HG03442 (cell line): ENCODE measurements around the gene LRP8.

Experiments
- ATAC-seq: cut with Tn5 transposase; IDR thresholded peaks from one replicate; pipeline ENCODE4 v1.9.1; 2021; ENCODE audit warnings: mild to moderate bottlenecking, moderate library complexity; ENCODE audit not compliant: unreplicated experiment

Gene LRP8

DNA sequence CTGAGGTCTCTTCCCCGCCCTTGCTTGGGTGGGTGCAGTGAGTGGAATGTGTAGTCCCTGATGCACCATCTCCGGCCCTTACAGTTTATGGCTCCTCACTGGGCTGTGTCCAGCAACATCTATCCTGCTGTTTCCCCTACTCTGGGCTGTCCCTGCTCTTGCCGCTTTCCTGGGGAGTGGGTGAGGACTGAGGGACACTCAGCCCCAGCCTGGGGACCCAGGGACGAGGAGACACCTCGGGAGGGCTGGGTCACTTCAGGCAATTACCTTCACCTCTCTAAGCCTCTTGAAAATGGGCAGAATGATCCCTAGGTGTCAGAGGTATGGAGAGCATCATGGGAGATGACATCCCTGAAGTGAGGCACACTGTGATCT, 13.6 kb upstream of the LRP8 start:
- no peak for ATAC-seq

DNA sequence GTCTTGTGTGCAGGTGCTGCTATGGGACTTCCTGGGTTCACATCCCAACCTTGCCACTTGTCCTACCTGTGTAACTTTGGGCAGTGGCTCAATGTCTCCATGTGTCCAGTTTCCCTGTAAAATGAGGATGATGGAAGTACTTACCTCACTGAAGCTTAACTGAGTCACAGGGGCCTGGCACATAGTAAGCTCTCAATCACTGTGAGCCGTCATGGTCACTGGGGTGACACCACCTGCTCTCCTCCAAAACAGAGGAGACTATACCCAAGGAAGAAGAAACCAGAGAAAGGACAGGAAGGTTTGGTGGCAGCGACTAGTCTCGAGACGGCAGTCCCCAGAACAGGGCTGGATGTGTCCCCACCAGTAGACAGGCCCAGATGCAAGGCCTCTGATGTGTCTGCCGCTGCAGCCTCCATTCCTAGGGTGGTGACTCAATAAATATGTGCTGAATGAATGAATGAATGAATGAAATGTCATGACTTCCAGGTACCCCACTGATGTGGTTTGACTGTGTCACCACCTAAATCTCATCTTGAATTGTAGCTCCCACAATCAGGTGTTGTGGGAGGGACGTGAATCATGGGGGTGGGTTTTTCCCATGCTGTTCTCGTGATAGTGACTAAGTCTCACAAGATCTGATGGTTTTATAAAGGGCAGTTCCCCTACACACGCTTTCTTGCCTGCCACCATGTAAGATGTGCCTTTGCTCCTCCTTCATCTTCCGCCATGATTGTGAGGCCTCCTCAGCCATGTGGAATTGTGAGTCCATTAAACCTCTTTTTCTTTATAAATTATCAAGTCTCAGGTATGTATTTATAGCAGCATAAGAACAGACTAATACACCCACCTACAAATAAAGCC, 13.0 kb upstream of the LRP8 start:
- no peak for ATAC-seq

DNA sequence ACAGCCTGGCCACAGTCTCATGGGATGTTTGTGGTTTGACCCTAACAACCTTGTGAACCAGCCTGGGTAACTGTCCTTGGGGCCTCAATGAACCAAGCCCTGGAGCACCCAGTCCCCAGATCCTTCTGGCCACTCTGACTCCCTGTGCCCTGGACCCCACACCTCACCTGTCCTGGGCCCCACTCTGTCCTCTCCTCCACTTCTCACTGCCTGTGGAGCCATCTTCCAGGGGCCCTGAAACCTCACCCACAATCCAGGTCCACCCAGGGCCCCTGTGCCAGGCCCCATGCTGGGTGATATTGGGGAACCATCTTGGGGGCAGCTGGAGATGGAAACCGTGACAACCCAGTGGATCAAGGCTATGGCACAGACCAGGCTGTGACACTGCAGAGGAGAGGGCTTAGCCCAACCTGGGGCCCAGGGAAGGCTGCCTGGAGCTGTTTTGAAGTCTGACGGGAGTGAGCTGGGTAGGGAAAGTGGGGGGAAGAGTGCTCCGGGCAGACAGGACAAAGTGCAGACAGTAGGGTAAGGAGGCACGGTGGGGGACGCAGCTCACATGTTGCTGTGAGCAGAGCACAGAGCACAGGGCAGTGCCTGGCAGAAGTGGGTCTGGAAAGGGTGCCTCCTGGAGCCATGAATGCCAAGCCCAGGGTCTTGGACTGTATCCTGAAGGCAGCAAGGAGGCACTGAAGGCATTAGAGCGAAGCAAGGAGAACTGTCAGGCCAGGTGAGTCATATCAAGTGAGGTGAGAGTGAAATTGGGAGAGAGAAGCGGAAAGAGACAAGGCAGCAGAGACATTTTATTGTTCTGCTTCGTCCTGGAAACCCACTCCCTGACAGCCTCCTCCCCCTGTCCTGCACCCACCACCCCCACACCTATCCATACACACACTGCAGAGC, 12.1 kb upstream of the LRP8 start:
- no peak for ATAC-seq

DNA sequence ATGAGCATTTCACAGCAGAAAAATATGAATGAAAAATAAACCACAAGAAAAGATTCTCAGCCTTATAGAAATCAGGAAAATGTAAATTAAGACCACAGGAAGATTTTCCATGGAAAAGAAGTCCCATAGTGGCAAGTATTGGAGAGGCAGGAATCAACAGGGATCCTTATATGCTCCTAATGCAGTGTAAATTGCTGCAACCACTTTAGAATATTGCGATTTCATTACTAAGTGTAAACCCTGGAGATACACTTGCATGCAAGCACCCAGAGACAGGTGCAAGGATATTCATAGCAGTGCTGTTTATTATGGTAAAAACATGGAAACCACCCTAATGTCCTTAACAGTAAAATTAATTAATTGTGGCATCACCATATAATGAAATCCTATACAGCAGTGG, 10.6 kb upstream of the LRP8 start:
- ATAC-seq = no peak

DNA sequence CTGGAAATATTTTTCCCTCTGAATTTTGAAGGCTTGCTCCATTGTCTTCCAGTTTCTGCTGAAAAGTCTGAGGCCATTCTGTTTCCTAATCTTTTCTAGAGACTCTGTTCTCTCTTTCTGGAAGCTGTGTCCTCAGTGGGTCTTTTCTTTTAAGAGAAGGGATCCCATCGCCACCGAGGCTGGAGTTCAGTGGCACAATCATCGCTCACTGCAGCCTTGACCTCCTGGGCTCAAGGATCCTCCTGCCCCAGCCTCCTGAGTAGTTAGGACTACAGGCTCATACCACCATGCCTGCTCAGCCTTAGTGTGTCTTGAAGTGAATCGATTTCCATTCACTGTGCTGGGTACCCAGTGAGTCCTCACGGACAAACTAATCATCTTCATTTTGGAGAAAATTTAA, 9.6 kb upstream of the LRP8 start:
- ATAC-seq = no peak

DNA sequence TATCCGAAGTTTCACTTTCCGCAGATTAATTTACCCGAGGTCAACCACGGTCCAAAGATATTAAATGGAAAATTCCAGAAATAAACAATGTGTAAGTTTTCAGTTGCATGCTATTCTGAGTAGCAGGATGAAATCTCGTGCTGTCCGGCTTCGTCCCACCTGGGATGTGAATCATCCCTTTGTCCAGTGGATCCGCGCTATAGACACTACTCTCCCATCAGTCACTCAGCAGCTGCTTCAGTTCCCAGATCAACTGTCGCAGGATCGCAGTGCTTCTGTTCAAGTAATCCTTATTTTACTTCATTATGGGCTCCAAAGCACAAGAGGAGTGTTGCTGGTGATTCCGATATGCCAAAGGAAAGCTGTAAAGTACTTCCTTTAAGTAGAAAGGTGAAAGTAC, 8.3 kb upstream of the LRP8 start:
- no peak for ATAC-seq

DNA sequence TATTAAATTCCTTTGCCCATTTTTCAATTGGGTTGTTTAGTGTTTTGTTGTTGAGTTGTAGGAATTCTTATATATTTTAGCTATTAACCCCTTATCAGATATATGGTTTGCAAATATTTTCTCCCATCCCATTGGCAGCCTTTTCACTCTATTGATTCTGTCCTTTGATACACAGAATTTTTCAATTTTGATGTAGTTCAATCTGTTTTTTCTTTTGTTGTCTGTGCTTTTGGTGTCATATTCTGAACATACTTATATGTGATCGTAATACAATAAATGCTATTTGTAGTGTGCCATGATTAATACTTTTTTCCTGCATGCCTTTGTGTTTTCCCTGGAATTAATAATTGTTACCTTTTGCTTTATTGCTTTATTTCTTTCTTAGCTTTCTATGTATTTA, 7.8 kb upstream of the LRP8 start:
- ATAC-seq = no peak

DNA sequence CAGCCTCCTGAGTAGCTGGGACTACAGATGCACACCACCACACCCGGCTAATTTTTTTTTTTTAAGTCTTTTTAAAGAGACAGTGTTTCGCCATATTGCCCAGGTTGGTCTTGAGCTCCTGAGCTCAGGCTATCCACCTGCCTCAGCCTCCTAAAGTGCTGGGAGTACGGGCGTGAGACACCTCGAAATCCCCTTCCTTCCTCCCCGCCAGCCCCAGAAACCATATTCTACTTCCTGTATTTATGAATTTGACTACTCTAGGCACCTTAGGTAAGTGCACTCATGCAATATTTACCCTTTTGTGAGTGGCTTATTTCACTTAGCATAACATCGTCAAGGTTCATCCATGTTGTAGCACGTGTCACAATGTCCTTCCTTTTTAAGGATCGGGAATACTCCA, 6.9 kb upstream of the LRP8 start:
- ATAC-seq = no peak

DNA sequence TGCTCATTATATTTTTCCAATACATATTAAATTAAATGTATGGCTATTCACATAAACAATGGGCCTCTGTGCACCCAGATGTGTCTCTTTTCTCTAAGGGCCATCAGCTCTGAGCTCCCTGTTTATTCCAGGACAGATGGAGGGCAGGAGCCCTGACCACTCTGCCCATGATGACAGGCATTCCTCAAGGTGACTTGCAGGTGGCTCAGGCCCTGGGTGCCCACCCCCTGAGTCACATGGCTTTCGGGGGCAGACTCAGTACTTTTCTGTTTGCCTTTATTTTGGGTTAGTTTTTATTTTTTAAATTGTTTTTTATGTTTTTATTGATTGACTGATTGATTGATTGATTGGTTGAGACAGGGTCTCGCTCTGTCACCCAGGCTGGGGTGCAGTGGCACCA, 6.4 kb upstream of the LRP8 start:
- ATAC-seq = no peak

DNA sequence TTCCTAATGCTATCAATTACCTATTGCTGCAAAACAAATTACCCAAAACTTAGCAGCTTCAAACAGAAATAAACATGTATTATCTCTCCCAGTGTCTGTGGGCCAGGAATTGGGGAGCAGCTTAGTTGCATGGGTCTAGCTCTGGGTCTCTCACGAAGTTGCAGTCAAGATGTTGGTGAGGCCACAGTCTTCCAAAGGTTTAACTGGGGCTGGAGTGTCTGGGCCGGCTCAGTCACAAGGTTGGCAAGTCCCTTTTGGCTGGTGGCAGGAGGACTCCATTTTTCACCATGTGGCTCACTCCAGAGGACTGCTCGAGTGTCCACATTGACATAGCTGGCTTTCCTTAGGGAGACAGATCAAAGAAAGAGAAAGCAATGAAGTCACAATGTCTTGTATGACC, 5.0 kb upstream of the LRP8 start:
- ATAC-seq = no peak

DNA sequence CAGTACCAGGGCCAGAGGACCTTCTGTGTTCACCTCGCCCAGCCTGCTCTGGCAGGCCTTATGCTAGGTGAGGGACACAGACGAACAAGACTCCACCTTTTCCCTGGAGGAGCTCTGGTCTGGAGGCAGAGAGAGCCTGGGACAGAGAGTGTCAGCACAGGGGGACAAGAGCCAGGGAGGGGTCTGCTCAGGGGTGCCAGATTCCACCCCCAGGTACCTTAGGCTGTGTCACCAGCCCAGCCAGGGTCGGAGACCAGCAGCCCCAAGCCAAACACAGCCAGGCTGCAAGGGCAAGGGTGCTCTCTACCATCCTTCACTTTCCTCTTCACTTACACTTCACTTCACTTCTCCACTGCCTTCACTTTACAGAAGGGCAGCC, 4.3 kb upstream of the LRP8 start:
- ATAC-seq = no peak

DNA sequence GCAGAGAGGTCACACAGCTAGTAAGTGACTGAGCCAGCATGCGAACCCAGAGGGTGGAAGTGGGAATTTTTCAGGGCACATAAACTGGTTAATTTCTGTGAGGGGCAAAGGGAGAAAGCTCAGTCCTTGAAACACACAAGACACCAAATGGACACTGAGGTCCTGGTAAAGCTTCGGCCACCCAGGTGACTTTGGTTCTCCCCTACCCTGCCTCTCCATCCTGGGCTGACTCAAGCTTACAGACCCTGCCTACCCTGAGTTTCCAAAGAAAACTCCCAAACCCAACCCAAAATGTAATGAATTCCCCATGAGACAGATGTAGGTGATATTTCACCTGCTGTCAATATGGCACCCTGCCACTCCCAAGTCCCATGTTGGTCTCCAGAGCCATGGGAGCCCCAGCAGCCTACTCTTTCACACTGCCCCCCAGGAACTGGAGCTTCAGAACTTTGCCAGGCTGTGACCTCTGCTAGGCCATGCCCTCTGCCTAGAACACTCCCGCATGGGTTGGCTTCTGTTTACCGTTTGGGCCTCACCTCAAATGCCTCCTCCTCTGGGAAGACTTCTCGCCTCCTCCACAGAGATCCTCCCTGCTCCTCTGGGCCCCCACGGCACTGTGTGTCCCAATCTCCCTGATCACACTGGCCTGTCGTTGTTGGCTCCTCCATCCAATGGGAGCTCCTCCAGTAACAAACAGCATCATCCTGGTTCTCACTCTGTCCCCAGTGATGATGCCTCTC, 3.7 kb upstream of the LRP8 start:
- no peak for ATAC-seq

DNA sequence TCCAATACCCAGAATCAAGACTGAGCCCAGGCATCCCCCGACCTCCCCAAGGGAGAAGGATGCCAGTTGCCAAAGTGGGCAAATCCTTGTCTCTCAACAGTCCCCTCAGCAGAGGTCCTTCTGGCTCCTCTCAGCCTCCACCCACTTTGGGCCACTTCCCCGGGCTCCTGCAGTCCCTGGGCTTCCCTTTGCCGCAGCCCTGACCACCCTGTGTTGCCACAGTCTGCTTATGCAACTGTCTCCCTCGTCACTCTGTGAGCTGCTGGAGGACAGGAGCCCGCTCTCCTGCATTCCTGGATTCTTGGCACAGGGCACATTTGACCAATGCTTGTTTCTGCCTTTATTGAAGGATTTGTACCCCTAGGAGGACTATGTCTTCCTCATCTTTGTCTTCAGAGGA, 2.9 kb upstream of the LRP8 start:
- no peak for ATAC-seq

DNA sequence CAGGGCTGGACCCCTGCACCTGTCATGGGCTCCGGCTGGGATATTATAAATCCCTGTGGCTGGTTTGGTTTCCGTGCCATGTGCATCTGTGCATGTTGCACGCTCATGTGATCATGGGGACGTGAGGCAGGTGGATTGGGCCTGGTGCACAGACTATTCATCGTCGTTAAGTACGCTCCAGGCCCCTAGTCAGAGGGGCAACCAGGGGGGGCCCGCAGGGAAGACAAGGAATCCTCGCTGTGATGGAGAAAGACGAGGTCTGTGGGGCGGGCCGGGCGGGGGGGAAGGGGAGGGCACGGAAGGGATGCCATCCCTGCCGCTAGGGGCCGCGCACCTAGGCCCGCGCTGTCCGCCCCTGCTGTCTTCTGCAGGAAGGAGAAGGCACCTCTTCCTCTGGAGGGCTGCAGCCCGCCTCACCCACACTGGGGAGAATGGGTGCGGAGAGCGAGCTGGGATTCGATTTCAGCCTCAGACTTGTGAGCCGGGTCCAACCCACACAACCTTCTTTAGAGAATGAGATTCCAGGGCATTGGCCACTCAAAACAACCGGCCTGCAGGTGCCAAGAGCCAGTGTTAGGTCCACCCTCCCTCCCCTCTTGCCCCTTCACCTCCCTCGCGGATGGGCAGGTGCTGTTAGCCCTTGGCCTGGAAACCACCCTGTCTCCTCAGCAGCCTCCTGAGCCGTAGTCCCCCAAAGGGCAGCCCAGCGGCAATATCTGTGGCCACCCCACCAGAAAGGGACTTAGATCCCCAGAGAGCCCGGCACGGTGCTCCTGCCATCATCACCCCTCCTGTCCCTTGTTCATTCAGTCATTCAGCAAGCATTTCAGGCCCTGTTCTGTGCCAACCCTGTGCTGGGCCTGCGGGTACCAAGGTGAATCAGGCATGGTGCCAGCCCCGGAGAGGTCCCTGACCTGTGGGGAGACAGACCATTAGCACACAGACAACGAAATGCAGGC, 950 bp upstream of the LRP8 start:
- no peak for ATAC-seq

DNA sequence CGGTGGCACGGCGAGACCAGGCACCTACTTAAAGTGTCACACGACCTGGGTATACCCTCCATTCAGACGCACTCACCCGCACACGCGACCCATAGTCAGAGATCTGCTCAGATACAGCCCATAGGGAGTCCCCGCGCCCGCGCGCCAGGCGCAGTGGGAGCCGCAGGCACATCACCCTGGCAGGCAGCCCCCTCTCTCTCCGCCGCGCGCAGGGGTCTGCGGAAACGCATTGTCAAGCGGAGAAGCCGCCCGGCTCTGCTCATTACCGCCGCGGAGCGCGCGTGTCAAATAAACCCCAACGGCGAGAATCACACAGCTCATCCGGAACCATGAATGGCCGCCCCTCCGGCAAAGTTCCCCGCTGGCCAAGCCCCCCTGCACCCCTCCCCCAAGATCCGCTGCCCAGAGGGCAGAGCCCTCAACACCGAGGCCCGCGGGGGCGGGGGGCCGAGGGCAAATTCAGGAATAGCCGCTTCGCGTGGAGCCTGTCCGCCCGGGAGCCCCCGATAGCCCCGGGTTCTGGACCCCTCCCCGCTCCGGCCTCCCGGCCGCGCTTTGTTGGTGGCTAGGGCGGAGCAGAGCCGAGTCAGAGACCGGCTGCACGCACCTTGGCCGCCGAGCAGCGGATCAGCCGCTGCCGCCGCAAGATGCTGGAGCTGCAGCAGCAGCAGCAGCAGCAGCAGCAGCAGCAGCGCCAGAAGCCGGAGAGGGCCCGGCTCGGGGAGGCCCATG, 522 bp downstream of the LRP8 start:
- no peak for ATAC-seq

DNA sequence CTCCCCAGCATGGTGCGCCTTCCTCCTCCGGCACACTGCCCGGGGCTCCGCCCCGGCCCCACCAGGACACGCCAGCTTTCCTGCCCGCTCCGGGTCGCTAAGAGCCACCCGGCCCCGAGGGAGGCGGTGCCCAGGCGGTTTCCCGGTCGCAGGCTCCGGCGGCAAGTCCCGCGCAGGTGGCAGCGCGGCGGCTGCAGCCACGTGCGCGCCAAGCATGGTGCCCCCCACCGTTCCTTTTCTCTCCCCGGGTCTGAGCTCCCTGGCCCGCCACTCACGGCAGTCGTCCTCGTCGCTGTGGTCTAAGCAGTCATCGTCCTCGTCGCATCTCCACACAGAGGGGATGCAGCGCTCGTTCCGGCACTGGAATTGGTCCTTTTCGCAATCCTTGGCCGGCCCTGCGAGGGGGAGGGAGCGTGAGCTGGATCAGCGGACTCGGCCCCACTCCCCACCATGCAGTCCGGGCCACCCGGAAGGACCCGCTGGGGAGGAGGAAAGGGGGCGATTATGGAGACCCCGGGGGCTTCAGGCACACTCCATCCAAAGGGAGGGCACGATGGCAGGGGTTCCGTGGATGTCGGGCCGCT, 1.2 kb downstream of the LRP8 start:
- peak; percentile 22 for ATAC-seq

DNA sequence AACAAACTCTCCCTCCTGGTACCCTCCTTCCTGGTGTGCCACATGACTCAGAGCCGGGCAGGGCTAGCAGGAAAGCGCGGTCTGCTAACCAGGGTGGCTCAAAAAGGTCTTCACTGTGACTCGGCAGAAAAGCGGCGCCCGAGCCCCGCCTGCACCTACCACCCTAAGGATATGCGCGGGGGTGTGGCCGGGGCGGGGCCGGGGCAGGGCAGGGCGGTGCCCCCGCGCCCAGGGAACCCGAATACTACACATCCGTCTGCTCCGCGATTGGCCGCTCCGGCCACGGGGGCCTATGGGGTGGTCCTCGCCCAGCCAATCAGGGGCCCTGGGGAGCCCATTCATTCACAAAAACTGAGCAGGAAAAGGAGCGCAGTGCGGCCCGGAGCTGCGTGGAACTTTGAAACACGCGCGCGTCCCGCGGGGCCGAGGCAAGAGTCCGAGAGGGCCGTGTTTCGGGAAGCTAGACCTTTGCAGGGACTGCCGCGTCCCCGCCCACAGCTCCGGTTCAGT, 1.7 kb downstream of the LRP8 start:
- peak; percentile 88 for ATAC-seq

DNA sequence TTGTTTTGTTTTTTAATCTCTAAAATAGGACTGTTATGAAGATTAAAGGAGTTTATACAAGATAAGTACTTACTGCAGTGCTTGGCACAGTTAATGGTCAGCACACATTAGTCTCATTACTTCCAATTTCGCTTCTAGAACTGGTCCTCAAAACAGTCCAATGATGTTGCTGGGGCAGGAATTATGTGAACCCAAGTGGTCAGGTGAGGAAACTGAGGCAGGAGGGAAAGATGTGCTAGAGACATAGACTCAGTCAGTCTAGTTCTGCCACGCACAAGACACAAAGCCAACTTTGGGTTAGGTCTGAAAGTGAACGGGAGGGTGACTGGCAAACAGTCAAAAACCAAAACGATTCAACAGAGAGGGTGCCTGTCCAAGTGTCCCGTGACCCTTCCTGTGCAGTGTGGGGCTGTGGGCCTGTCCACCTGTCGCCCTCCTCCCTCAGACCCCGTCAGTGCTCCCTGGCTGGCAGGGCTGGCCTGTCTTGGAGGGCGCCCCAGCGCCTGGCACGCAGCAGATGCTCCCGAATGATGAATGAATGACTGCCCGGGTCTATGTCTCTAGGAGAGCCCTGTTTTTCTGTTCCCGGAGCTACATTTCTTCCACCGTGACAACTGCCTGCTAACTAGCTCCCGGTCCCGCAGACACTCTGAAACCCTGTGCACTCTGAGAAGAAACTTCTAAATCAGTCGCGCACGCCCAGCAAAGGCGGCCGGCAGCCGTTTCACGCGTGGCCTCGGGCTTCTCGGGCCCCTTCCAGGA, 2.4 kb downstream of the LRP8 start:
- ATAC-seq = no peak
